GM19324 (cell line): ENCODE data around the gene MRPL20.

Experiments used
- ATAC-seq: cut with Tn5 transposase; IDR thresholded peaks from one replicate; pipeline ENCODE4 v1.9.1; 2021; ENCODE audit warnings: mild to moderate bottlenecking, moderate library complexity; ENCODE audit not compliant: unreplicated experiment, low FRiP score

Gene MRPL20

DNA sequence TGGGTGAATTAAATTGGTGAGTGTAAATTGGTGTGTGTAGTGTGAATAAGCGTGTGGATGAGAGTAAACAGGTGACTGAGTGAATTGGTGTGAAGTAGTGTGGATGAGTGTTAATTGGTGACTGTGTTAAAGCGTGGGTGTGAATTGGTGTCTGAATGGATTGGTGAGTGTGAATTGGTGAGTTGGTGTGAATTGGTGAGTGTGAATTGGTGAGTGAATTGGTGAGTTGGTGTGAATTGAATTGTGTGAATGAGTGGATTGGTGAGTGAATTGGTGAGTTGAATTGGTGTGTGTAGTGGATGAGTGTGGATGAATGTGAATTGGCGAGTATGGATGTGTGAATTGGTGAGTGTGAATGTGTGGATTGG lies 40.4 kb downstream of the MRPL20 start:
- ATAC-seq: no peak

DNA sequence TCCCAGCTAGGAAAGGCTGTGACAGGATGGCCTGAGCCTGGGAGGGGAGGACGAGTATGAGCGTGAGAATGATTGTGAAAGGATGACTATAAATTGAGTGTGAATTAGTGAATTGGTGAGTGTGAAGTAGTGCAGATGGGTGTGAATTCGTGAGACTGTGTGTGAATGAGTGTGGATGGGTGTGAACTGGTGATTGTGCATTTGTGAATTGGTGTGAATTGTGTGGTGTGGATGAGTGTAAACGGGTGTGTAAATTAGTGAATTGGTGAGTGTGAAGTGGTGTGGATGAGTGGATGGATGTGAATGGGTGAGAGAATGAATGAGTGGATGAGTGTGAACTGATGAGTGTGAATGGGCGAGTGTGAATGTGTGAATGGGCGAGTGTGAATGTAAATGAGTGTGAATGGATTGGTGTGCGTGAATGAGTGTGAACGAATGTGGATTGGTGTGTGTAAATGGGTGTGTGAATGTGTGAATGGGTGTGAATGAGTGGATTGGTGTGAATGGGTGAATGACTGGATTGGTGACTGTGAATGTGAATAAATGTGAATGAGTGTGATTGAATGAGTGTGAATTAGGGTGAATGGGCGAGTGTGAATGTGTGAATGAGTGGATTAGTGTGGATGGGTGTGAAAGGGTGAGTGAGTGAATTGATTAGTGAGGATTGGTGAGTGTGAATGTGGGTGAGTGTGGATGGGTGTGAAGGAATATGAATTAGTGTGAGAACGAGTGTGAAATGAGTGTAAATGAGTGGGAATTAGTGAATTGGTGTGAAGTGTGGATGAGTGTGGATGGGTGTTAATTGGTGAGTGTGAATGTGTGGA lies 41.0 kb downstream of the MRPL20 start:
- no peak for ATAC-seq

DNA sequence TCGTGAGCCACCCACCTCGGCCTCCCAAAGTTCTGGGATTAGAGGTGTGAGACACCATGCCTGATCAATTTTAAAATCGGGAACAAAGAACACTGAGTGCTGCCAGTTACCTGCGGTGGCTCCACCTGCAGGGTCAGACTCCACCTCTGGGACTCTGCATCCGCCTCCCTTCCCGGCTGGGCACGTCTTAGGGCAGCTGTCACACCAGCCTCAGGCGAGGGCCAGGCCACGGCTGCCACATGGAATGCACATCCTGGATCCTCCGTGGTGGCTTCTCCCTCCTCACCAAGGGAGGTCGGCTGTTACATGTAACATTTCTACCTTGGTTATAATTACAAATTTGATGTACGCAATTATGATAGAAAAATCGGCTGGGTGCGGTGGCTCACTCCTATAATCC lies 42.8 kb downstream of the MRPL20 start:
- ATAC-seq: no peak

DNA sequence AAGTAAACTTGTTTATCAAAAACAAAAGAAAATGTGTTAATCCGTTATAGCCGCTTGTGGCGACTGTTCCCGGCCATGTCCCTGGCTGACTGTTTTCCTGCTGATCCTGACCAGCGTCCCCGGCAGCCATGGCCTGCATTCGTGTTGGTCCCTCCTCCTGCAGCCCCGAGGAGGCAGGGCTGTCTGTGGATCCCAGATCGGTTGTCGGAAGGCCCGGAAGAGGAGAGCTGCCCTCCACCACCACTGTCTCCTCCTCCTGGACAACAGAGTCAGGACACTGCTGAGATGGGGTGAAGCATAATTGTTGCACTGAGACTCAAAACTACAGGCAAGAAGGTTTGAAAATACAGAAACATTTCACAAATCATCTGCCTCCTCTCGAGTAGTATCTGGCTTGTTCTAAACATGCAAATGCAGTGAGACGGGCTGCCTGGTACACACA lies 45.1 kb downstream of the MRPL20 start:
- no peak for ATAC-seq

DNA sequence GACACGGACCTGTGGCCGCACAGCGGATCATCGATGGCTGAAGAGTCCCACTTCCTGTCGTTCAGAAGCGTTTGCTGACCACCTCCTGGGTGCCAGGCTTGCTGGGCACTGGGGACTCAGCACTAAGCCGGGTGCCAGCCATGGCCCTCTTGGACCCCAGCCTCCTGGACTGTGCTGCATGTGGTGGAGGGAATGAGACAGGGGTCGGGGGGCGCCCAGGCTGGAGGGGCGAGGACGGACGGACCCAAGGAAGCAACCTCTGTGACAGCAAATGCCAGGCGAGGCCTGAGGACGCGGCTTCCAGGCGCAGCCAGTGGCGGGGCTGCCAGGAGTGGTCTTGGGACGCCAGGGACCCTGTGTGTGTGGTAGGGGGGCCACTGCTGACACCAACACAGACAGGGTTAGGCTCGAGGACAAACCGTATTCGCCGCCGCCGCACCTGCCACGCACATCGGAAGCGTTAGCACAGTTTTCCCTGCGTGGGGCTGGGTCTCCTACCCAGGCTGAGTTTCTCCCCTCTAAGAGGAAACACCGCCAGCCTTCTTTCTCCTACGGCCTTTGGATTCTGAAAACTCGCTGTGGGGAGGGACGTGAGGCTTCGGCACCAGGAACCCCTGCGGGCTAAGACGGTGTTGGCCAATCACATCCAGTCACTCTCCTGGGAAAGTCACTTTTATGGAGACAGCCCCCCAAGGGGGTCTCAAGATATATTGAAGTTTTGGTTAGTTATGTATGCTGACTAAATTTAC lies 45.7 kb downstream of the MRPL20 start:
- no peak for ATAC-seq

DNA sequence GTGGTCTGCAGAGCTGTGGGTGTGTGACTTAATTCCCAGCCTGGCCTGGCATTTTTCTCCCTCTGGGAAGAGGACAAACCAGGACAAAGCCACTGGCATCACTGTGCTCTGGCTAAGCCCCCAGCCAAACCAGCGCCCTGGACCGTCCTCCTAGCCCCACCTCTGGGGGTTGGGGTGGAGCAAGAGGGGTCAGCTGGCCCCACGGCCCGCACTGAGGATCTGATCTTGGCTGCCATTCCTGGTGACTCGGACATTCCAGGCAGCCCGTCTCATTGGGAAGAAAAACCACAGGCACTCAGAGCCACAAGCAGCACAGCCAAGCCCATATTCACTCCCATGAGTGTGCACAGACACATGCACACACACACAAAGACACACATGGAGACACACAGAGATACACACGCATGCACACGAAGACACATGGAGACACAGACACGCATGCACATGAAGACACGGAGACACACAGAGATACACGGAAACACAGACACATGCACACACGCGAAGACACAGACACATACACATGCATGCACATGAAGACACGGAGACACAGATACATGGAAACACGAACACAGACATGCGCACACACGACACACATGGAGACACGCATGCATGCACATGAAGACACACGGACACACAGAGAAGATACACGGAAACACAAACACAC lies 46.5 kb downstream of the MRPL20 start:
- ATAC-seq: no peak

DNA sequence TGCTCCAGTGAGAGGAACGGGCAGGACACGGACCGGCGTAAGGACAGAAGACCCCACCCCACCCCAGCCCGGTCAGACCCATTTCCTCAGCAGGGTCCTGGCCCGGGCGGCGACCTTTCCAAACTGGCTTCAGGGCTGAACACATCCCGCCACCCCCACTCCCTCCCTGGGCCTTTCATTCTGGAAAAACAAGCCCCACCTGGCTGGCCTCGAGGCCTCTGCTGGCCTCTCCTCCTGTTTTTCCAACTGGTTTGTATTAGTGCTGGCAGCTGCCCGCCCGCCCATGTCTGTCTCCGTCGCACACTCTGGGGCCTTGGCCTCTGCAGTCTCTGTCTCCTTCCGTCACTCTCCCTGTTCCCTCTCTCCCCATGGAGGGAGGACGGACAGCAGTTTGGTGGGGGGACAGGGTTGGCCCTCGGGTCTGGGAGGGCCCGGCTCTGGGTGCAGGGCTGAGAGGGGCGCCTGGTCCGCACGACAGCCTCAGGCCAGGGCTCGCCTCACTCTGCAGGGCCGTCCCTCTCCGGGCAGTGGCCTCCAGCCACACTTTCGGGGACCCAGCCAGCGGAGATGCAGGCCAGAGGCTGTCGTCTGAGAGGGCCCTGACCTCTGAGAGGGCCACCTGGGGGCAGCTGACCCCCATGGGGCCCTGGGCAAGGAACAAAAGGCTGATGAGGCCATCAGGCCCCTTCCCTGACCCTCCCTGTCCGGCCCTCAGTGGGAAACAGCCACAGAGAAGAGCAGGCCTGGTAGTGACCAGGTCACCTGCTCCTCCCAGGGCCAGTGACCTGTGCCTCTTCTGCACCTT lies 47.2 kb downstream of the MRPL20 start:
- no peak for ATAC-seq

DNA sequence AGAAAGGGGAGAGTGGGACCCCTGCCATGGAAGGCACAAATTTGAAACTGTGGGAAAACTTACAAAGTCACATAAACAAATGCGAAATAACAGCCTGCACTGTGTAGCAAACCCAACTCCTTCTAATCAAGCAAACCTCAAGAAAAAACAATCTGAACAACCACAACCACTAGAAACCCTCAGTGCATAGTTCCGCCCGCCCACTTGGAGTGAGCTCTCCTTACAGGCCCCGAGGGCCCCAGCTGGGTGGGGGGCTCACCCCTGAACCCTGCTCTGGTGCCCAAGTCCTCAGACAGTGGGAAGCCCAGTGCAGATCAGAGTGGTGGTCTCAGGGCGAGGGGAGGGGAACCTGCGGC lies 47.8 kb downstream of the MRPL20 start:
- ATAC-seq: no peak

DNA sequence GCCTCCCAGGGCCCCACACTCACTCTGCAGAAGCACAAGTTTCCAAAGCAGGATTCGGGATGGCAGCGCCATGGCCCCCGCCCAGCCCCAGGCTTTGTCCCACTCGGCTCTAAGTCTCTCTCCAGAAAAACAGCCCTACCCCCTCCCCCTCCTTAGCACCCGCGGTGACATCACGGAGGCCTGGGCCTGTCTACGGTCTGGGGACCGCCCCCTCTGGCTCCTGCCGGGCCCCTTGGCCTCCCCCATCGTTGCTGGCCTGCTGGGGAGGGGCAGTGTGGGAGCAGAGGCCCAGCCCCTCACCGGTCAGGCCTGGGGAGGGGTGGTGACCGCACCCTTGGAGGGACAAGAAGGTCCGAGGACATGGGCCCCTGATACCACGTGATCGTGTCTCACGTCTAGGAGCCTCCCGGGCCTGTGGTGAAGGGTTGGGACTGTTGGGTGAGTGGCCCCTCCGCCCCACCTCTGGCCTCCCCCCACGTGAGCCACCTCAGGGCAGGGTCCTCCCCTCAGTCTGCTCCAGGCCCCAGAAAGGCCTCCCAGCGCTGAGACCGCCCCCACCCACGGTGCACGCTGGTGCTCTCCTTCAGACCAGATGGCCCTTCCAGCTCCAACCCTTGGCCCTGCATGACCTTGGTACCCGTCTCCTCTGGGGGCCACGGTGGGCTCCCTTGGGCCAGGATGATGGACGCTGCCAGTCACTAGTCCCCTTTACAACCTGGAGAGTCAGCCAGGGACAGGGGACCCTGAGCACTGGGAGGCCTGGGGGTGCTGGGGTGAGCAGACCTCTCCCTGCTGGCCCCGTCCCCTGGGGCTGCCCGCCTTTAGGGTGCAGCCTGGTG lies 48.4 kb downstream of the MRPL20 start, which contains the start of gene MXRA8:
TSS of gene MXRA8 (minus strand) at position 123 of the 839 bp plus-strand sequence. CDS start at position 72, 51 bp downstream.
- ATAC-seq: no peak

DNA sequence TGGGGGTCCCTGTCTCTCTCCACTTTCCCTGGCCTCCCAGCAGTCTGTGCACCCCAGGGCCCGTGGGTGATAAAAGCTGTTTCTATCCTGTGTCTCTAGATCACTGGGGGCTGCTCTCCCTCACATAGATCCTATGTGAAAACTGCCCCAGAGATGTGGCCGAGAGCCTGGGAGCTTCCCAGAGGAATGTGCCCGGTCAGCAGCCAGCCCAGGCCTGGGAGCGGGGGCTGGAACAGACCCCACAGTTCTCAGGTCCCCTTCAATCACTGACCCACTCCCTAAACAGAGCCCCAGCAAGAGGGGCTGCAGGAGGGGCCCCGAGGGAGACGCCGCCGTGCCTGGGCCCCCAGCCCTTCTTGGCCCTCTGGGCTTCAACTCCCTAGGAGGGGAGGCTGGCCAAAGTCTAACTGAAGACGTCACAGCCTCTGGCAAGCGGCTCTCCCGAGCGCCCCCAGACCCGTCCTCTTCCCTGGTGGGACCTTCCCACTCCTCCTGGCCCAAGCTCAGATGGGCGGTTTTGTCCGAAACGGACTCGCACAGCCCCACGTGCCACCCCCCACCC lies 49.1 kb downstream of the MRPL20 start:
- no peak for ATAC-seq

DNA sequence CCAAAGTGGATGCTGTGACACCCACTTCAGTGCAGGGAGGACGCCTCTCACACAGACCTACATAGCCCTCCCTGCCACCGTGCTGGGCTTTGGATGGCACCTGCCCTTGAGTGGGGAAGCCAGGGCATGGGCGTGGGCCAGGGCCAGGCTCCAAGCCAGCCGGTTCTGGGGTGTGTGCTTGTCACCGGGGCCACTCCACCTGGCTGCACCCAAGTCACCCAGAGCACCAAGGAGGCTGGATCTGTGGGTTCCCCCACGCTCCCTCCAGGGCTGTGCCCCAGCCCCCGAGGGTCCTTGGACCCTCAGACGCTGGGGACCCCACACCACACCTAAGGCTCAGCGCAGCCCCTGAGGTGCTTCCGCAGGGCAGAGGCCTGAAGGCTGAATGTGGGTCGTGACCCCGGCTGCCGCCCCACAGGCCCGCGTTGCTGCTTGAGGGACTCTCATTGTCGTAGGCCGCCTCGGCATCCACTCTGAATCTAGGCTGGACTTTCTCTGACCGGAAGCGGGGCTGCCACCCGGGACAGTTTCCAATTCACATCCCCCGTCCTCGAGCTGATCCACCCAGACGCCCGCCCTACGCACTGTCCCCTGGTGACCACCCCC lies 50.2 kb downstream of the MRPL20 start:
- ATAC-seq: no peak

DNA sequence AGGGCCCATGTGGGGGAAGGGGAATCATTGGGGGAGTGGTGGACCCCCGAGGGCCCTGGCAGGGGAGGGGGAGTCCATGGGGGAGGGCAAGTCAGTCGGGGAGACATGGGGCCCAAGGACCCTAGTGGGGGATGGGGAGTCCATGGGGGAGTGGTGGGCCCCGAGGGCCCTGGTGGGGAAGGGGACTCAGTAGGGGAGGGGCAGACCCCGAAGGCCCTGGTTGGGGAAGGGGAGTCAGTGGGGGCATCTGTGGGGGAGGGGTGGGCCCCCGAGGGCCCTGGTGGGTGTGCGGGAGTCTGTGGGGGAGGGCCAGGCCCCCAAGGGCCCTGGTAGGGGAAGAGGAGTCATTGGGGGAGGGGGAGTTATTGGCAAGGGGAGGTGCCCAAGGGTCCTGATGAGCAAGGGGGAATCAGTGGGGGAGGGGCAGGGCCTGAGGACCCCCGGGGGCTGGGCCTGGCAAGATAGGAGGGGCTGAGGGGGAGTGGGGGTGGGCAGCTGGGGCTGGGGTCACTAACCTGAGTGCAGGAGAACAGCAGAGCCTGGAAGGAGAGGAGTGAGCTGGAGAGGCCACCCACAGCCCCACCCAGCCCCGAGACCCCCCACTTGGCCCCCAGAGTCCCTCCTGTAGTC lies 50.8 kb downstream of the MRPL20 start:
- no peak for ATAC-seq

DNA sequence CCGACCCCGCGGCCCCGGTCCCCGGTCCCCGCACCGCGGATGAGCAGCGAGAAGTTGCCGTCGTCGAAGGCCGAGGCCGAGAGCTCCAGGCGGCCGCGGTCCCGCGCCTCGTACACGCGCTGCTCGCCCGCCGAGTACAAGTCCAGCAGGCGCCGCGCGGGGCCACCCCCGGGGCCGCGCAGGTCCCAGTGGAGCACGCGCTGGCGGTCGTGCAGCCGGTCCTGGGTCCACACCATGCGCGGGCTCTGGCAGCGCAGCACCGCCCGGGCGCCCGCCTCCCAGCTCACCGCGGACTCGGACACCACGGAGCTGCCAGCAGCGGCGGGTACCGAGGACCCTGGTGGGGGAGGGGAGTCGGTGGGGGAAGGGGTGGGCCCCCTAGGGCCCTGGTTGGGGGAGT lies 51.7 kb downstream of the MRPL20 start:
- ATAC-seq: no peak

DNA sequence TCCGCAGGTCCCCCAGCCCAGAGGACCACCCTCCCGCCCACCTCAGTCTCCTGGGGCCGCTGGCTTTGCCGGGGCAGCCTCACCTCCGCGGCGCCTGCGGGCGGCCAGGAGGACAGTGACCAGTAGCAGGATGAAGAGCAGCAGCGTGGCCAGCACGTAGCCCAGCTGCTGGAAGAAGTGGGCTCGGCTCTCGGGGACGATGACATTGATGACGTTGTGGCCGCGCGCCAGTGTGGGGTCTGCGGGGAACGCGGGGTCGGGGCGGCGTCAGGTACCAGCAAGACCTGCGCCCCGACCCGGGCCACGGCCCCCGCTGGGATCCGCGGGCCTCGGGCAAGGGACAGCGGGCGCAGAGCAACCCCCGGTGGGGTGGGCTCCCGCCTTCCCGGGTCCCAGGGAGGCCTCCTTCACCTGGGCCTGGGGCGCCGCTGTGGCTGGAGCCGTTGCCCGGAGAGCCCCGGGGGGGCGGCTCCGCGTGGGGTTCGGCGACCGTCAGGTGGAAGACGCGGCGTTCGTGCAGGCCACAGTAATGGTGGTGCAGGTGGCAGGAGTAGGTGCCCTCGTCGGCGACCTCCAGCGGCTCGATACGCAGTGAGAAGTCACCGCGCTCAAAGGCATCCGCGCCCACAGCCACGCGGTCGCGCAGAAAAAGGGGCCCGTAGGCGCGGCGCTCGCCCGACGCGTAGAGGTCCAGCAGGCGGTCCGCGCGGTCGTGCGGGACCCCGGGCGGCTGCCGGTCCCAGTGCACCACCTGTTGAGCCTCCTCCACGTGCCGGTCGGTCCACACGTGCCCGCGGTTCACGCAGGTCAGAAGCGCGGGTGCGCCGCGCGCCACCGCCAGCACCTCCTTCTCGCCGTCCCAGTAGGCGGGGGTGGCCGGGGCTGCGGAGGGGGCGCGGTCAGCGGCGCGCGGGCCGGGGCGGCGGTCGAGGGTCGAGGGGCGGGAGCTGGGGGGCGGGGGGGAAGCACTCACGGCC lies 52.5 kb downstream of the MRPL20 start:
- no peak for ATAC-seq

DNA sequence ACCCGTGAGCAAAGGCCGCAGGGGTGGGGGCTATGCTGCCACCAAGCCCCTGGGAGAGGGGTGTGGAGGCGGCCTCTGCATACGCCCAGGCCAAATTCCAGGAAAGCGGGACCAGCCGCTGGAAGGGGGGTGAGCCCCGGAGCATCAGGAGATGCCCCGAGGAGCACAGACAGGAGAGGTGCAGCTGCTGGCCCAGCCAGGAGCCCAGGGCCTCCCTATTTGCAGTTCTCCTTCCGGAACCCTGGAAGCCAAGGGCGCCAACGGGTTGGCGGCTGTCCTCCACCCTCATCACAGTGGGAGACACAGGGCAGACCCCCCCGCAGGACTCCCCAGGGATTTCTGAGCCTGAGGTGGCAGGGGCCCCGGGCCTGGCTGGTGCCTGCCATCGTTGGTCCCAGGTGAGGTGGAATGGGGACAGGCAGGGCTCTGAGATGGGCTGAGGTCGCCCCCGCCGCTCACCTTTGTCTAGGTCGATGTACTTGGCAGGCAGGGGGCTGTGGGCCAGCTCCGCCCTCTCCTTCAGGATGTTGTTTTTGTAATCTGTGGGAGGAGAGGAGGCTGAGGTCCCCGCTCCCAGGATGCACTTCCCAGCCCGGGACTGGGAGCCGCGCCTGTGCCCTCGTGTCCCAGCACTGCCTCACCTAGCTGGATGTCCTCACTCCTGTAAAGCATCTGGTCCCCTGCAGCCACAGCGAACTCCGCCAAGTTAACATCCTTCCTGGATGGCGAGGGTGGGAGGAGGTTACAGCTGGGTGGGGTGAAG lies 53.5 kb downstream of the MRPL20 start:
- no peak for ATAC-seq

DNA sequence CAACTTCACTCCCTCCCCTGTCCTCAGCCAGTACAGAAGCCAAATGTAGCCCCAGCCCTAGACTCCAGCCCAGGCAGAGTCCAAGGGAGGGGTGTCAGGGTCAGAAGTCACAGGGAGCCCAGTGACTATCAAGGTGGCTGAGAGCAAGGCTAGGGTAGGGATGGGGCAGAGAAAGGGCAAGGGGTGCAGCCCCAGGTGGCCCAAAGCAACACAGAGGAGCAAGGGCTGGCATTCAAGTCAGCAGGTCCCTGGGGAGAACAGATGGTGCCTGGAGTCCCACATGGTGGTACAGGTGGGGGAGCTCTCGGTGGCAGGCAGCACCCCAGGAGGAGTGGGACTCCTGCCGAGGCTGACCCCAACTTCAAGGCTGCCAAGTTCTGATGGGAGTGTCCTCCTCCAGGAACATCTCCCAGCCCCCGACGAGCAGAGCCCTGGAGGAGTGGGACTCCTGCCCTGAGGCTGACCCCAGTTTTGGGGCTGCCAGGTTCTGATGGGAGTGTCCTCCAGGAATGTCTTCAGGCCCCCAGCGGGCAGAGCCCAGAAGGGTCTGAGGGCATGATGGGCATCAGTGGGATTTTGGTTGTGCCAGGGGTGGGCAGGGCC lies 54.2 kb downstream of the MRPL20 start:
- ATAC-seq: no peak
